ENCODE data around the gene IDH3G. TPM values are rescaled to one million over a fixed set of nuclear protein-coding genes. Genes with fewer than 3 reads are reported as not detected.

The IDH3G gene
- total and polyA plus RNA-seq, 10 donors, result 32.7 to 92.7 (median 58.1) TPM

DNA sequence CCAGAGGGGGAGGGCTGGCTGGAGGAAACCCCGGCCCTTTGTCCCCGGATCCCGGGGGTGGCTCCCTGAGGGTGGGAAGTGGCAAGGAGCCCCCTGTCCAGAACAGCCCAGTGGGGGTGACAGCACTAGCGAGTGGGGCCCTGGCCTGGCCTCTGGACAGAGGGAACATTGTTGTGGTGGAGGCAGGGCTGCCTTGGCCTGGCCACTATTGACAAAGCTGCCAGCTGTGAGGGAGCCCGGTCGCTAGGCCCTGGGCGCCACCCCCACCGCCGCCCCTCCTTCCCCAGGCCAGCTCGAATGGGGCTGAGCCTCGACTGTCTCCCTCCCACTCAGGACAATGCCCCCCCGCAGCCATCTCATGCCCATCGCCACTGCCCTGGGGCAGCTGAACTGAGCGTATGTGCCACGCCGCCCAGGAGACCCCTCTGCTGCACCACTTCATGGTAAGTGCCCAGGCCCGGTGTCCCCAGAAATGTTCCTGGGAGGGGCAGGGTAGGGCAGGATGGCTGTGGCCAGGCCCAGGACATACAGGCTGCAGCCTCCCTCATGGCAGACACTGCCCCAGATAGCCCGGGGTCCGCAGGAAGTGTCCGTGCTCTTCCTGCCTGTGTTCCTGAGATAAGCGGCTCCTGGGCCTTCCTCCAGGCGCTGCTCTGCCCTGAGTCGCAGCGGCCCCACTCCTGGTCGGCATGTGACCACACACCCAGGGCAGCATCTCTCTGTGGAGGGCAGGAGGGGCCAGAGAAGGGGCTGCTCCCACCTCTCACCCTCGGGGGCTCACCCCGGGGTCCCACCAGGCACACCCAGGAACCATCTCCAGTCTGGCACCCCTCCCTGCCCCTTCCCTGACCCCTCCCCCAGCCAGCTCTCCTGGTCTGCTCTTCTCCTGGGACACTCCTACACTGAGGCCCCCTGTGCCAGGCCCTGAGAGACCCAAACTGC, 28.8 kb downstream of the IDH3G start:
- Histone ChIP-seq H3K27ac (peak overlapping the region in 1 of 8 donors; percentile 23), H3K27me3 (replicated peaks in 1 of 7) (peaks cover 0 to 15% (median 0%) of the 10 kb centered on the region in 7 donors), H3K4me1 (peaks cover 0 to 39% (median 20%) of the 10 kb centered on the region in 6 donors), H3K4me3 (no peak overlapping the region), H3K36me3 (no peaks in the 10 kb centered on the region), H3K9me3 (no peaks in the 10 kb centered on the region)
- DNase-seq, result peak; percentile 80
- intact Hi-C loops (cut with DNase I; ENCODE audit: low total_unique reads), result no loop called here
- TF ChIP-seq POLR2A (IDR thresholded peaks at IDR 0.05), result no peak
- peak; percentile 46 to 71 (median 65) for TF ChIP-seq POLR2AphosphoS5 (IDR thresholded peaks at IDR 0.05)
- 10 to 80% (median 57%) methylated on average over 2 to 27 of the region's 27 CpGs for WGBS, 5 donors

DNA sequence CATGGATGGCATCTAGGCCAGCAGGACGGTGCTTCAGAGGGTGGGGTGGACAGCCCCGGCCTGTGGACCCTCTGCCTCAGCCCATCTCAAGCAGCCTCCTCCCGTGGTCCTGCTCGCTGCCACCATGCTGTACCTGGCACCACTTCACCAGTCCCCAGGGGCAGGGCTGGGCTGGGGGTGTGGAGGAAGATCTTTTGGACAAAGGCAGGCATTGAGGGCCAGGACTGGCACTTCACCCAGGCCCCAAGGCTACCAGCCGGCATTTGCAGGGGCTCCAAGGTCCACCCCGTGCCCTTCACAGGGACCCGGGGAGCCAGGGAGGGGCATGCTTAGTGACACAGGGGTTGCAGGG, 29.4 kb downstream of the IDH3G start:
- peak; percentile 69 for DNase-seq
- intact Hi-C loops (cut with DNase I; ENCODE audit: low total_unique reads), result no loop called here
- H3K36me3 ChIP-seq, result no peaks in the 10 kb centered on the region
- H3K27me3 ChIP-seq (replicated peaks in 1 of 7), result peaks cover 0 to 11% (median 0%) of the 10 kb centered on the region in 7 donors
- H3K4me1 ChIP-seq, result peaks cover 0 to 39% (median 20%) of the 10 kb centered on the region in 6 donors
- TF ChIP-seq POLR2AphosphoS5 (IDR thresholded peaks at IDR 0.05), result no peak
- TF ChIP-seq, protein P1, sequence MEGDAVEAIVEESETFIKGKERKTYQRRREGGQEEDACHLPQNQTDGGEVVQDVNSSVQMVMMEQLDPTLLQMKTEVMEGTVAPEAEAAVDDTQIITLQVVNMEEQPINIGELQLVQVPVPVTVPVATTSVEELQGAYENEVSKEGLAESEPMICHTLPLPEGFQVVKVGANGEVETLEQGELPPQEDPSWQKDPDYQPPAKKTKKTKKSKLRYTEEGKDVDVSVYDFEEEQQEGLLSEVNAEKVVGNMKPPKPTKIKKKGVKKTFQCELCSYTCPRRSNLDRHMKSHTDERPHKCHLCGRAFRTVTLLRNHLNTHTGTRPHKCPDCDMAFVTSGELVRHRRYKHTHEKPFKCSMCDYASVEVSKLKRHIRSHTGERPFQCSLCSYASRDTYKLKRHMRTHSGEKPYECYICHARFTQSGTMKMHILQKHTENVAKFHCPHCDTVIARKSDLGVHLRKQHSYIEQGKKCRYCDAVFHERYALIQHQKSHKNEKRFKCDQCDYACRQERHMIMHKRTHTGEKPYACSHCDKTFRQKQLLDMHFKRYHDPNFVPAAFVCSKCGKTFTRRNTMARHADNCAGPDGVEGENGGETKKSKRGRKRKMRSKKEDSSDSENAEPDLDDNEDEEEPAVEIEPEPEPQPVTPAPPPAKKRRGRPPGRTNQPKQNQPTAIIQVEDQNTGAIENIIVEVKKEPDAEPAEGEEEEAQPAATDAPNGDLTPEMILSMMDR (IDR thresholded peaks at IDR 0.05 in 8 of 11, conservative IDR thresholded peaks at IDR 0.05 in 3 of 11), result no peak
- TF ChIP-seq POLR2A (IDR thresholded peaks at IDR 0.05), result no peak
- H3K4me3 ChIP-seq, result no peak overlapping the region
- no peaks in the 10 kb centered on the region for H3K9me3 ChIP-seq
- peak overlapping the region in 1 of 8 donors; percentile 23 for H3K27ac ChIP-seq
- 81 to 87% (median 83%) methylated on average over 6 to 7 of the region's 7 CpGs; no CpG with 5 or more reads in 1 of the 5 donors for WGBS, 5 donors

DNA sequence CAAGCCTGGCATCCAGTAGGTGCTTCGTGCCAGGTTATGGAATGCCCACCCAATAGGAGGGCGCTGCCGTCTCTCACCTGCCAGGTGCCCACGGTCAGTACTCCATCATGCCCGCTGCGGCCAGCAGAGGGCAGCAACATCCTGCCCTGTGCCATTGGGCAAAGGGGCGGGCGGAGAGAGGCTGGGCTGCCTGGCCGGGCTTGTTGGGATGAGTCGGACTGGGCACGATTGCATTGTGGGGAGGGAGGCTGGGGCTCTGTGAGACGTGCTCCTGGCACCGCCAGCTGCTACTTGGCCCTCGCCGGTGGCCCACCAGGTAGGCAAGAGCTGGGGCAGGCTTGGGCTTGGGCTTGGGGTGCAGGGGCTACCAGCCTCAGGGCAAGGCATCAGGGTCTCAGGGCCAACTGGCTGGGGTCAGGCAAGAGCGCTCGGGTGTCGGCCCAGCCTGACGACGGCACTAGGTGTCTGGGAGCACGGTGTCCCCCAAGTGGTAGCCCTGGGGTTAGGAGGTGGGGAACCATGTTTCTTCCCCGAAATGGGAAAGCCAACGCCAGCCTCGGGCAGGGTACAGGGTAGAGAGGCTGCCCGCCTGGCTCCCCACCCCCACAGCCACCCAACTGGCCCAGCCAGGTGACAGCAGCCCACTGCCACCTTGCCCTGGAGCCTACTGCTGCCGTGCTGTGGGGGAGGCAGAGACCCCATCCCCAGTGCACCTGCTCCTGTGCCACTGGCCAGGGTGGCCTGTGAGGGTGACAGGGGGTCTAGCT, 30.0 kb downstream of the IDH3G start, which contains the start of gene PLXNB3:
Gene PLXNB3 (plus strand): TSS at position 261 of the 767 bp plus-strand sequence. CDS start 1,287 bp downstream, outside the sequence.
- H3K27ac ChIP-seq, result peak within 1 kb of the TSS in 1 of 8 donors; percentile 23
- 31 to 44% (median 34%) methylated on average over 16 to 26 of the region's 26 CpGs; no CpG with 5 or more reads in 1 of the 5 donors for WGBS, 5 donors
- no peaks in the 10 kb centered on the region for H3K36me3 ChIP-seq
- H3K4me1 ChIP-seq, result peaks cover 0 to 39% (median 20%) of the 10 kb centered on the region in 6 donors
- TF ChIP-seq, protein P1 (IDR thresholded peaks at IDR 0.05 in 8 of 11, conservative IDR thresholded peaks at IDR 0.05 in 3 of 11), result peak; percentile 85 to 93 (median 89)
- TF ChIP-seq POLR2A (IDR thresholded peaks at IDR 0.05) (no peak), POLR2AphosphoS5 (IDR thresholded peaks at IDR 0.05) (peak; percentile 59 to 77 (median 71))
- H3K9me3 ChIP-seq, result no peaks in the 10 kb centered on the region
- H3K4me3 ChIP-seq, result no peak within 1 kb of the TSS
- H3K27me3 ChIP-seq (replicated peaks in 1 of 7), result peaks cover 0 to 11% (median 0%) of the 10 kb centered on the region in 7 donors
- peak; percentile 94 for DNase-seq
- intact Hi-C loops (cut with DNase I; ENCODE audit: low total_unique reads), result no loop called here

DNA sequence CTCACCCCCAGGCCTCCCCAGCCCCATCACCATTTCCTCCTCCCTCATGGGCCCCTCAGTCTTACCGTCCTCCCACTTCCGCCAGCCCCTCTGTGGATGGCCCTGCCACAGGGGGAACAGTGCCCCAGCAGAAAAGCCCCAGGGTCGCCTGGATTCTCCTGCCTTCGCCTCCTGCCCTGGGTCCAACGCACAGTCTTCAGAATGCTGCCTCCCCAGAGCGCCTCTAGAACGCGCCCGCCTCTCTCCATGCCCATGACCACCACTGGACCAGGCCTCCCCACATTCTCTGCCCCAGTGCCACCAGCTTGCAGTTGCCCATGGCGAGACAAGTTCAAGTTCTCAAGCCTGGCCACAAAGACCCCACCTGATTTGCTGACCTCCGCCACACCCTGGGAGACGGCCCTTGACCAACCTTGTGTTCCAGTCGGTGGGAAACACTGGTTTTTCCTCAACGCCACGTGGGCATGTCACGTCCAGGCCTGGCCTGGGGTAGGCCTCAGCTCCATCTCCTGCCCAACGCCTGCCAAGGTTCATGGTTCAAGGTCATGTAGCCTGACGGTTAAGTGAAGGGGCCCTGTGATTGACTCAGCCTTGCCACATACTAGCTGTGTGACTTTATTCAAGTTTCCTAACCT, 30.8 kb downstream of the IDH3G start:
- WGBS, 5 donors, result 77 to 88% (median 85%) methylated on average over 14 to 18 of the region's 18 CpGs
- H3K4me3 ChIP-seq, result no peak overlapping the region
- H3K4me1 ChIP-seq, result peaks cover 0 to 32% (median 19%) of the 10 kb centered on the region in 6 donors
- TF ChIP-seq POLR2AphosphoS5 (IDR thresholded peaks at IDR 0.05) (no peak), POLR2A (IDR thresholded peaks at IDR 0.05) (no peak)
- TF ChIP-seq, protein P1 (IDR thresholded peaks at IDR 0.05 in 8 of 11, conservative IDR thresholded peaks at IDR 0.05 in 3 of 11), result no peak
- no peaks in the 10 kb centered on the region for H3K36me3 ChIP-seq
- H3K9me3 ChIP-seq, result no peaks in the 10 kb centered on the region
- DNase-seq, result peak; percentile 74
- H3K27ac ChIP-seq, result no peak overlapping the region
- intact Hi-C loops (cut with DNase I; ENCODE audit: low total_unique reads), result no loop called here
- peaks cover 0 to 11% (median 0%) of the 10 kb centered on the region in 7 donors for H3K27me3 ChIP-seq (replicated peaks in 1 of 7)

All from spleen (tissue), 11 donors.